Right hindlimb (tissue), 1 donor: ENCODE data around the gene FARP1.

ENCODE experiments used
- DNase-seq: peaks from one replicate; pipeline ENCODE4 v3.0.0-alpha.2; 2018

Gene FARP1

DNA sequence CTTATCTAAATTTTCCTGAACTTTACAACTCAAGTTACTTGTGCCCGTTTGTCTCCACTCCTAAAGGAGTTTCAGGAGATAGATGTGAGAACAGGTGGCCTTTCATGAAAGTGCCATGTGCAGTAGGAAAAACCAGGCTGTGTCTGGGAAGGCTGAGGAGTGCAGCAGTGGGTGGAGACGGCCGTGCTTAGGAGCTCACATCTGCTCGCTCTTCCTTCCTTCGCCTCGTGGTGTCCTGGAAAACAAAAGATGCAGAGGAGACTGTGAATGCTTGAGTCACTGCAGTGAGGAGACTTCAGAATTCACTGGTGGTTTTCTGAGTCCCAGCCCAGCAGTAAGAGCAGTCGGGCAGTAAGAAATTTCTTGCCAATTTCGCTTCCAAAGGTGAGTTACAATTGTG lies 172.6 kb downstream of the FARP1 start:
- no peak for DNase-seq

DNA sequence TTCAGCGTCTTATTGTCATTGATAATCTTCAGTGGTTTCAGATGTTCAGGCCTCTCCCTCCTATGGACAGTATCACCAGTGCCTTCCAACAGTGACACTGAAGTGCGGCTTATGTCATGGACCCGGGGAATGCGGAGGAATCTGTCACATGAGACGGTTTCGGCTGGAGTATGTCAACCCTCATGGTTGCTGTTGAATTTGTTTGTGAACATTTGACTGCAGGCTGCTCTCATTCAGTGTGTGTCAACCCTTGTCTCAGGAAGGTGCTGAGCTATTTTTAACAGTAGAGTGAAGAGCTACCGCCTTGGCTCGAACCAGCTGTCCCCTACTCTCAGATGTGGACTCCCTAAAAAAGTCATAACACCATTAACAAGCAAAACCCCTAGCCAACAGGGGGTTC lies 173.0 kb downstream of the FARP1 start:
- no peak for DNase-seq

DNA sequence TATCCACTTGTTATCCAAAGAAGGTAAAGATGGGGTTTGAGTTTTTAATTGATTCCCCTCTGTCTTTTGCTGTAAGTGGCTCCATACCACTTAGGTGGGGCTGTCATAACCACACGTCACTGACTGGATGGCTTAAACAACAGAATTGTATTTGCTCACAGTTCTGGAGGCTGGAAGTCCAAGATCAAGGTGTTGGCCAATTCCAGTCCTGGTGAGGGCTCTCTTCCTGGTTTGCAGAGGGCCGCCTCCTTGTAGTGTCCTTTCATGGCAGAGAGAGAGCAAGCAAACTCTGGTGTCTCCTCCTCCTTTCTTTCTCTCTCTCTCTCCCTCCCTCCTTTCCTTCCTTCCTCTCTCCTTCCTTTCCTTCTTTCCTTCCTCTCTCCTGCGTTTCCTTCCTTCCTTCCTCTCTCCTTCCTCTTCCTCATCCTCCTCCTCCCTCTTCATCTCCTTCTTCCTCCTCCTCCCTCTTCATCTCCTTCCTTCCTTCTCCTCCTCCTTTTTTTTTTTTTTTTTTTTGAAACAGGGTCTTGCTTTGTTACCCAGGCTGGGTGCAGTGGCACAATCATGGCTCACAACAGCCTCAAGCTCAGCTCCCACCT lies 174.8 kb downstream of the FARP1 start:
- no peak for DNase-seq

DNA sequence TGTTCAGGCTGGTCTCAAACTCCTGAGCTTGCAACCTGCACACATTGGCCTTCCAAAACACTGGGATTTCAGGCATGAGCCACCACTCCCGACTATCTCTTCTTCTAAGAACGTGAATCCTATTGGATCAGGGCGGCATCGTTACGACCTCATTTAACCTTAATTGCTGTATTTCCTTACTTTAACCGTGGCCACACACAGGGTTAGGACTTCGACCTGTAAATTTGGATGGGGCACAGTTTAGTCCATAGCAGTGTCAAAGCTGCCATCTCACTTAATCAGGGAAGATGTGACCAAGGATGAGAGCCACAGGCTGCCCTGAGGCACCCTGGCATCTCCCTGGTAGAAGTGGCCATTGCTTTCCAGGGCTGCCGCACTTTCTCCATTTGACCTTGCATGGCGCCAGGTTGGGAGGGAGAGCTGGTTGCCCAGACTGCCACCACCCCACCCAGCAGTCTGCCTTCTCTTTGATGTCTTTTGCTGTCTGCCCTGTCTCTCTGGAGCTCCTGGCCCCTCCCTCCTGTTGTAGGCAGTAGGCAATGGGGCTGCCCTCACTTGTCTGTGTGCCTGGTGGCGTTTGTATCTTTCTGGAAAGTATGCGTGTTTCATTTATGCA lies 175.5 kb downstream of the FARP1 start:
- DNase-seq, result no peak

DNA sequence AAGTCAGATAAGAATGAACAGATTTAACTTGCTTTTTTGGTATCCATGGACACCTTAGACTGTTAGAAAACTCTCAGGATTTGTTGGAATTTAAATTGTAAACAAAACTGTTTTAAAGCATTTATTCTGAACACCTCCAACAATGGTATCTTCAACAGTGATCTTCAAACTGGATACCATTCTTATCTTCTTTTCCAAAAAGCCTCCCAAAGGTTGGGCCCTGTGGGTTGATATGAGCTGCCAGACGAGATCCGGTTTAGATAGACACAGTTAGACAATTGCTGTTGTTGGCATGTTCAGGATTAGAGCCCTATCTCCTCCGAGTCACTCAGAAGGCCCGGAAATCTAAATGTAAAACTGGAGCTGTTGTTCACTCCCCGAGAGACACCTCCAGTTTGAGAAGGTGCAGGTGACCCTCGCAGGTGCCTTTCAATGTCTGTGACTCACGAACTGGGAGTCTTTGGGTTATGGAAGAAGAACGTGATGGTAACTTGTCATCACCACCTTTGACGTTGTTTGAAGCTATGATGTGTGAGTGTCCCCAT lies 177.7 kb downstream of the FARP1 start:
- no peak for DNase-seq

DNA sequence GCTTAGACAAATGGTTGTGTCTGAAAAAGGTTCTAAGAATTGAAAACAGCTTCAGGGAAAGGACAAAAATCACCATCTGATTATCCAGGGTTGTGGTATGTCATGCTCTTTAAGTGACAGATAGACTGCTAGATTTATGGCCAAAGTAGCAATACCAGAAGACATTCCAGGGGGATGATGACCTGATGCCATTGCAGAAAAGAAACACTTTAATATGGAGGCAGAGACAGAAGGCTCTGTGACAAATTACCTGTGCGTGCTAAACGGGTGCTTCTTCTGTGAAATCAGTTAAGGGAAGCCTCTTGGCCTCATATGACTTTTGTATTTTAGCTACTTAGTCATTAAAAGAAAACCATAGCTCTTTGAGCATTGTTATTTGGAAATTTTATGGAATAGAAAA lies 178.5 kb downstream of the FARP1 start:
- DNase-seq, result no peak

DNA sequence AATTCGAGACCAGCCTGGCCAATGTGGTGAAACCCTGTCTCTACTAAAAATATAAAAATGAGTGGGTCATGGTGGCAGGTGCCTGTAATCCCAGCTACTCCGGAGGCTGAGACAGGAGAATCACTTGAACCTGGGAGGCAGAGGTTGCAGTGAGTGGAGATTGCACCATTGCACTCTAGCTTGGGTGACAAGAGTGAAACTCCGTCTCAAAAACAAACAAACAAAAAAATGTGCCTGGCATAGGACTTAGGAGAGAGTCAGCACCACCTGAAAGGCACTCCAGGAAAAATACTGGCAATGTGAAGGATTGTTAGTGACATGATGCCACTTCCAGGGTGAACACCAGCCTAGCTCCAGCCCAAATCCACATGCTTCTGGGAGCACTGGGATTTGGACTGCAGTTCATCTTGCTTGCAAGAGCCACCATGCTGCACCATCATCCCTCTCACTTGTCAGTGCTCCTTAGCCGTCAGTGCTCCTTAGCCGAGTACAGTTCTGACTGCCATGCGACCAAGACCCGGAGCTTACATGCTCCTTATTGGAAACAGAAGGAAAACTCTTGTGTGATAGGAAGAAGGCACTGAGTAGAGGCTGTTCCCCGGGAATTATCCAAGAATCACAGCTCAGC lies 179.3 kb downstream of the FARP1 start:
- no peak for DNase-seq

DNA sequence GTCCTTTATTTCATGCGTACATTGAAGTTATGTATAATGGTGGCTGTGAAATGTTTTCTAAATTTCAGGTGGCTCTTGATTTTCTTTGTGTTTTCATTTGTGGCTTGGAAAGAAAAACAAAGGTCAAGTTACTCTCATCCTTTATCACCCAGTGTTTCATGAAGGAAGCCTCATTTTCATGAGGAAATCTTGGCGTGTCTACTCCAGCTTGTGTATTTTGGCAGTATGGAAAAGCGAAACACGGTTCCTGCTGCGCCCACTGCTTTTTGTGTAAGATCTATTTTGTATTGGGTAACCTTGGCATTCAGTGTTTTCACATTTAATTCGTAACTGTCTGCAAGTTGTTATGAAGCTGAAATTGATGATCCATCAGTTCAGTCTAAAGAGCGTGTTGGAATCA lies 181.2 kb downstream of the FARP1 start:
- no peak for DNase-seq

DNA sequence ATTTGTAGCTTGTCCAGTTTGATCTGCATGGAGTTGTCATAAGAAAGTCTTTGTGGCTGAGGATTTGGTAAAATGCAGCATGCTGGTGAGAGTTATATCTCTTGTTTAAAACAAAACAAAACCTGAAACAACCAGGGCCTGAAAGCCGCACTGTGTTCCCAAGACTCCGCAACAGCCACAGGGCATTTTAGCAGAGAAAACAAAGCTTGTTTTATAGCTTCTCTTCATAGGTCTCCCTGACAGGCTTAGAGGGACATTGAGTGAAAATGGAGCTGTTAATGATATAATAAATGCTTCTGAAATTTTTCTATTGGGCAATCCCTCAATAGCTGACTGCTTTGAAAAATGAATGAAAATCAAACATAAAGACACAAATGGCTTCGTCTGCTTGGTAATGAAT lies 182.8 kb downstream of the FARP1 start:
- no peak for DNase-seq

DNA sequence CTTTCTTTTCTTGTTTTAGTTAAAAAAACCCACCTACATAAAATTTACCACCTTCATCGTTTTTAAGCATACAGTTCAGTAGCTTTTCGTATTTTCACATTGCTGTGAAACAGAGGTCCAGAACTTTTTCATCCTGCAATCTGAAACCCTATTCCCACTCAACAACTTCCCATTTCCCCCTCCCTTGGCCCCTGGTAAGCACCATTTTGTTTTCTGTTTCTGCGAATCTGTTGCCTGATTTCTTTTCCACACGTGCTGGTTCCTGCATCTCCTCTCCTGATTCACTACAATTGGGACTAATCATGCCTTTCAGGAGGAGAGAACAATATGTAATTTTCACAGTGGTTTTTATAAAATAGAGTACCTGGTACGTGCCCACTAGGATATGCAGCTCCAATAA lies 183.4 kb downstream of the FARP1 start:
- DNase-seq, result no peak

DNA sequence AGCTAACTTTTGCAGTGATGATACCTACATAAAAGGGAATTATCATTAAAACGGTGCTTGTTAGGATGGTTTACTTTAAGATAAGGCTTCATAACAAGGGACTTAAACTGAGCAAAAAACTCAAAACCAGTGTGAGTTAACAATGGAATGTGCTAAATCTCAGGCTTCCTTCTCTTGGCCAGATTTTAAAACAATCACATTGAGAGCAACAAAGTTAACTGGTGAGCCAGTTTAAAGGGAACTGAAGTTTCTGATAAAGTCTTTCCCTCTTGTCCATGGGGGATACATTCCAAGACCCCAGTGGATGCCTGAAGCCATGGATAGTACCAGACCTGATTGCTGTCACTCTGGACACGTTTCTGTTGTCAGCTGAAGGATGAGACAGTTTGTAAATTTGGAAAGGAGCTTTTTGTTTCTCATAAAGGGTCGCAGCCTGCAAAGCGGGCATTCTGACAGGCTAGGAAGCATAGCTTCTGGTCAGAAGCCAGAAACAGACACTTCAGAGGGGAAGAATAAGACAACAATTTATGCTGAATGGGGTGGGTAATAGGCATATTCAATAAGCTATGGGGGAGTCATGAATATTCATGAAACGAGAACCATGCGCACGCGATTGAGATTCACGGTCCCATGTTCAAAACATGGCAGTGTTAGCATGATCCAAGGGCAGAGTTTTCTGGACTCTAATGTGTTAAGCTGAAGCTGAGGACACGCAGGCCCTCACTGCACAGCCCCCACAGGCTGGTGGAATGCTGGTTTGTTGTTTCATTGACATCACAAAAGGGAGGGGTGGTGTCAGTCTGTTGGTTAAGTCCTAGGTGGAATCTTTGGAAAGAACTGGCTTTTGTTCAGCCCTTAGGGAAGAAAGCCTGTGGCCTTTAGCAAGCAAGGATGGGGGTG lies 184.7 kb downstream of the FARP1 start:
- DNase-seq, result no peak

DNA sequence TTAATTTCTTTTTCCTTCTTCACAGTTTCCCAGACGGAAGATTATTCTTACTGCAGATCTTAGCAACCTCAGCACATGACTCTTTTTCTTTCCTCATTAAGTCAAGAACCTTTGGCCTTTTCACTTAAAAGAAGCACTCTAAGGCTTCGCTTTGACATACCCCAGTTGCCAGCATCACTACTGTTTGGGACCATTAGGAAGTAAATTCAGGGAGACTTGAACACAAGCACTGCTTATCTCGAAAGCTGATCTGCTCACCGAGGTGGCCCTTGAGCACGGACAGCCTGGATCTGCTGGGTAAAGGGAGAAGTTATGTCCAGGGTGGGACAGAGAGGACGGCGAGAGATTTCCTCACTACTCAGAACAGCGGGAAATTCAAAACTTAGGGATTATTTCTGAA lies 185.6 kb downstream of the FARP1 start:
- DNase-seq, result no peak

DNA sequence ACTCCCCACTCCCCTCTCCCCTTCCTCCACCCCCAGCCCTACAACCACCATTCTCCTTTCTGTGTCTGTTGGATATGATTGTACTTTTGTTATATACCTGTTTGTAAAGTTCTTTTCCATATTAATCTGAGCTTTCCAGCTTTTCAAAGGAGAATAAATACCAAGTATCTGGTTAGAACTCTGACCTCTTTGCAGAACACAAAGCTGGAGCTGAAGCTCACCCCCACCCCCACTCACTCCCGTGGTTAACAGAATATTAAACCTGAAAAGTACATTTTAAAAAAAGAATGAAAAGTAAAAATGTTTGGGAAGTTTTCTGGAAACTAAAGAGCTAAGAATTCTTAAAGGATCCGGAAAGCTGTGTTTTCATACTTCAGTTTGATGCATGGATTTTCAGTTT lies 189.3 kb downstream of the FARP1 start:
- no peak for DNase-seq

DNA sequence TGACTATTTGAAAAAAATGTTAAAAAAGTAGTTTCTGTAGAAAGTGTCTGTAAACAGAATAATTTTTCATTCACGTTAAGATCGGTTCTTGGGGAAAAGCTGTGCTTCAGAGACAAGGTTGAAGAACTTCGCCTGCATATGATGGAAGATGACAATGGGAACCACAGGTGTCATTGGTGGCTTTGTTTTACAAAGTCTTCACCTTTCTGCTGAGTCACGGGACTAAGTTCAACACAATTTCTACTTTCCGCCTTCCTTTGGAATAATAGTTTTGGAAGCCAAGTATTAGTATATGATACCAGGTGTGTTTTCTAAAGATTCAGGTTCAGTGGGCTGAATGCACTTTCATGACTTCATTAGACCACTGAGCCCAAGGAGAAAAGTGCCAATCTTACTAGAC lies 189.8 kb downstream of the FARP1 start:
- no peak for DNase-seq

DNA sequence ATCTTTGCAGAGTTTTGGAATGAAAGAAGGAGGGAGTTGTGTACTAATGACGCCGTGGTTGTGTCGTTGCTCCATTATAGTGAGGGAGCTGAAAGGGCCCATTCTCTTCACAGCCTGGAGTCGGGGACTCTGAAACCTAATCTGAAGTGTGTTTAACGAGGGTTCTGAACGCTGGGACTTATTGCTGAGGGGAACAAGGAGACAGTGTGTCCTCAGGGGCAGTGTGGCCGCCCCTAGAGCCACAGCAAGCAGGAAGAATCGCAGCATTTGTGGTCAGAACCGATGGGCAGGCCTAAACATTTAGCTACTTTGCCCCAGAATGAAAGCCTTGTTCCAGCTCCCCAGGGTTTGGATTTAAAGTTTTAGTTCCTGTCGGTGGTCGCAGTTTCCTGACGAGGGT lies 190.6 kb downstream of the FARP1 start:
- DNase-seq, result no peak

DNA sequence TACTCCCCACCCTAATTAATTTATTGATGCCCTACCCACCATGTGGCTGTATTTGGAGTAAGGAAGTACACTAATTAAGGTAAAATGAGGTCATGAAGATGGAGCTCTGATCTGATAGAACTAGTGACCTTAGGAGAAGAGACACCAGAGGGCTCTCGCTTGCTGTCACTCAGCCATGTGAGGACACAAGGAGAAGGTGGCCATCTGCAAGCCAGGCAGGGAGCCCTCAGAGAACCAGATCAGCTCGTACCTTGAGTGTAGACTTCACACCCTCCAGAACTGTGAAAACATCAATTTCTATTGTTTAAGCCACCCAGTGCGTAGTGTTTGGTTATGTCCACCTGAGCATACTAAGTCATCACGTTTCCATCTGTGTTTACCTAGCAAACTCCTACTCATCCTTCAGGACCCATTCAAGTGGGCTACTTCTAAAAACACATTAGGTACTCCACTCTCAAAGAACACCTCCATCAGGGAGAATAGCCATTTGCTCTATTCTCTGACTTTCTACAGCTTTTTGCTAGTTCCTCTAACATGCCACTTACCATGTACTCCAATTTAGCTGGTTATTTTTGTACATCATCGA lies 191.8 kb downstream of the FARP1 start:
- no peak for DNase-seq

DNA sequence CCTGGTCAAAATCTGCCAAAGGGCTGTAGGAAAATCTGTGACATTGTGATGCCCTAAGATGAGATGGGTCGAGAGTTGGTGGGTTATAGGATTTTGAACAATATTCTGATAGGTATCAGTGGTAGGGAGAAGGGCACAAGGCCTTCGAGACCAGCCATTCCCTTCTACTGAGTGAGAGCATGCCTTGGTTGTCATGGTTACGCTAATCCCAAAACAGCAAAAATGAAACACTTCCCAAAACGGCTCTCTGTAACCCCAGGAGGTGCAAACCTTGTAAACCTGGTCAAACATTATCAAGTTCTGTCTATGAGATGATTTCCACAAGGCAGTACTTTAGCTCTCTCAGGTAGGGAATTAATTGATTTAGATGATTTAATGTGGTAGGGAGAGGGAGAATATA lies 192.8 kb downstream of the FARP1 start:
- DNase-seq, result no peak

DNA sequence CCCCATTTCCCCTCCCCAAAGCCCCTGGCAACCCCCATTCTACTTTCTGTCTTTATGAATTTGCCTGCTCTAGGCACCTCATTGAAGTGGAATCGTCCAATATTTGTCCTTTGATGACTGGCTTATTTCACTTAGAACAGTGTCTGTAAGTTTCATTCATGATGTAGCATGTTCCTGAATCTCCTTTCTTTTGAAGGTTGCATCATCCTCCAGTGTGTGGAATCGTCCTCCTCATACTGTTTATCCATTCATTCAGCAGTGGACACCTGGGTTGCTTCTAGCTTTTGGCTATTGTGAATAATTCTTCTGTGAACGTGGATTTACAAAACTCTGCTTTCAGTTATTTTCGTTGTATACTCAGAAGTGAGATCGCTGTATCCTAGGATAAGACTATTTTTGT lies 195.4 kb downstream of the FARP1 start:
- no peak for DNase-seq

DNA sequence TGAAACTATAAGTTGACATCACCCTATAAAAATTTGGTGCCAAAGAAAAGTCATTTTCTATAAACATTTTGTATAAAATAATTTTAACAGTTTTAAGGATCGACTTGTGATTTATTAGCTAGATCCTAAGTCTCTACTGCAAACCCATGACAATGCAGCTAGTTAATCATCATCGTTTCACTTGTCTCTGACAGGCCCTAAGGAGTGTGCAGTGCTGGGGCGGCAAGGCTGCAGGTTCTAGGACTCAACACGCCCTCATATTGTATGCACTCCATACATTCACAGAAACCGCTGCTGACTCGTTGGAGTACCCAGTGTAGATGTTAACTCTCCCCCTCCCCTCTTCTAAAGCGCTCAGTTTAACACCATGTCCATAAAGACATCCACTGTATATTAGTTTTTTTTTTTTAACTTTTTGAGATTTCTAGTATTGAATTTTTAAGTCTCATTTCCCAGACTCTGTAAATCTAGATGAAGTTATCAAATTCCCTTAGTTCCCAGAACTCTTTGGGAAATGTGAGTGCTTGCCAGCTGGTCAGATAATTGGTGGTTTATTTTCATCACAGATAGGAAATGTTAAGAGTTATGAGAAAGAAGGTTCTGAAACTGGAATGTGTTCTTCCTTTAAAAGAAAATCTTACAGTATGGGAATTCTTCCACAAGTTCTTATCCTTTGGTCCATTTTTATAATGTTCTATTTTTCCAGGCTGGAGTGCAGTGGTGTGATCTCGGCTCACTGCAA lies 197.0 kb downstream of the FARP1 start:
- DNase-seq, result no peak

DNA sequence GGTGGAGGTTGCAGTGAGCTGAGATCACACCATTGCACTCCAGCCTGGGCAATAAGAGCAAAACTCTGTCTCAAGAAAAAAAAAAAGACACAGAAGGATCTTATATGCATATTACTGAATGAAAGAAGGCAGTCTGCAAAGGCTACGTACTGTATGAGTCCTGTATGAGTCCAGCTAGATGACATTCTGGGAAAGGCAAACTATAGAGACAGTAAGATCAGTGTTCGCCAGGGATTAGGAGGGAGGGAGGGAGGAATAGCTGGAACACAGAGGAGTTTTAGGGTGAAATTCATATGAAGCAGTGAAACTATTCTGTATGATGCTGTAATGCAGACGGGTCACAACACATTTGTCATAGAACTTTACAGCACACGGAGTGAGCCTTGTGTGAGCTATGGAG lies 200.1 kb downstream of the FARP1 start:
- DNase-seq, result no peak

DNA sequence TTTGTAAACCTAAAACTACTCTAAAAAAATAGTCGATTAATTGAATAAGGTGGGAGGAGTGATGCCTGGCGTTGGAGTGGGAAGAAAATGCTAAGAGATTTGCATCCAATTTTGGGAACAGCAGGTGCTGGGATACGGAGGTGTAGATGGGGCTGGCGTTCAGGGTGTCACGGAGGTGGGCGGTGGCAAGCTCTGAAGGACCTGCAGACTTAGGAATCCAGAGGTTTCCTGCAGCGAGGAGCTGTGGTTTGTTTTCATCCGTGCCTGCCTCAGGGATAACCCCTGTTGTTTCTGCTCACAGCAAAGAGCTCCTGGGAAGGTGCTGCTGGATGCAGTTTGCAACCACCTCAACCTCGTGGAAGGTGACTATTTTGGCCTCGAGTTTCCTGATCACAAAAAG lies 200.6 kb downstream of the FARP1 start:
- no peak for DNase-seq

DNA sequence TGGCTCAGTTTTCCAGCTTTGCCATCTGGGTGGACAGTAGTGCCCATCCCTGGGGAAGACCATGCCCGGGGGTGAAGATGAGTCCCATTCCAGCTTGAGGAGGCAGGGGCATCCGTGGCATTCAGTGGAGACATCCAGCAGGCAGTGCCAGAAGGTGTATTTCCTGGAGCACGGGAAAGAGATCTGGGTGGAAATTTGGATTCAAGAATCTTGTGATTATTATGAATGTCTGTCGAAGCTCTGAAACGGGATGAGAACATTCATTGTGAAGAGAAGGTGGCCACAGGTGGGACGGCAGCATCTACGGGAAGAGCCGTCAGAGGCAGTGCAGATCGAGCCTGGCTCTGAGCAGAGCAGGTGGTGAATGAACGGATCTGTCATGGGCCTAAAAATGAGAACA lies 201.5 kb downstream of the FARP1 start:
- DNase-seq, result no peak
